NT2/D1 (cell line): ENCODE measurements around the gene MAN2A2.

ENCODE experiments used
- DNase-seq: peaks from one replicate; pipeline ENCODE4 v3.0.0-alpha.2; 2011; ENCODE audit warnings: low read depth, low spot score
- H3K27me3 ChIP-seq: 2 replicates; pipeline ENCODE4 v1.6.0; 2011; ENCODE audit warnings: mild to moderate bottlenecking; ENCODE audit not compliant: insufficient read length, insufficient read depth
- H3K36me3 ChIP-seq: 2 replicates; pipeline ENCODE4 v1.6.1; 2011; ENCODE audit warnings: mild to moderate bottlenecking, low read length, mixed read lengths; ENCODE audit not compliant: insufficient read depth, insufficient read length
- H3K4me1 ChIP-seq: 2 replicates; pipeline ENCODE4 v1.5.1; 2011; ENCODE audit not compliant: insufficient read depth, insufficient read length
- H3K4me3 ChIP-seq: 2 replicates; pipeline ENCODE4 v1.5.1; 2011; ENCODE audit warnings: low read depth; ENCODE audit not compliant: insufficient read length
- H3K9ac ChIP-seq: 2 replicates; pipeline ENCODE4 v1.6.0; 2011; ENCODE audit warnings: low read depth; ENCODE audit not compliant: insufficient read length
- H3K9me3 ChIP-seq: 2 replicates; pipeline ENCODE4 v1.5.1; 2011; ENCODE audit warnings: mild to moderate bottlenecking, low read length; ENCODE audit not compliant: insufficient read depth
- SUZ12 ChIP-seq: IDR thresholded peaks from 2 replicates; pipeline ENCODE4 v1.6.1; 2011; ENCODE audit not compliant: insufficient read length, insufficient read depth; ENCODE audit errors: extremely low read depth
- YY1 ChIP-seq: IDR thresholded peaks from 2 replicates; pipeline ENCODE4 v1.6.1; 2011; ENCODE audit not compliant: insufficient read length, insufficient read depth
- ZNF274 ChIP-seq: IDR thresholded peaks from 2 replicates; pipeline ENCODE4 v1.6.1; 2011; ENCODE audit warnings: mild to moderate bottlenecking, low read depth, low read length

MAN2A2 gene

DNA sequence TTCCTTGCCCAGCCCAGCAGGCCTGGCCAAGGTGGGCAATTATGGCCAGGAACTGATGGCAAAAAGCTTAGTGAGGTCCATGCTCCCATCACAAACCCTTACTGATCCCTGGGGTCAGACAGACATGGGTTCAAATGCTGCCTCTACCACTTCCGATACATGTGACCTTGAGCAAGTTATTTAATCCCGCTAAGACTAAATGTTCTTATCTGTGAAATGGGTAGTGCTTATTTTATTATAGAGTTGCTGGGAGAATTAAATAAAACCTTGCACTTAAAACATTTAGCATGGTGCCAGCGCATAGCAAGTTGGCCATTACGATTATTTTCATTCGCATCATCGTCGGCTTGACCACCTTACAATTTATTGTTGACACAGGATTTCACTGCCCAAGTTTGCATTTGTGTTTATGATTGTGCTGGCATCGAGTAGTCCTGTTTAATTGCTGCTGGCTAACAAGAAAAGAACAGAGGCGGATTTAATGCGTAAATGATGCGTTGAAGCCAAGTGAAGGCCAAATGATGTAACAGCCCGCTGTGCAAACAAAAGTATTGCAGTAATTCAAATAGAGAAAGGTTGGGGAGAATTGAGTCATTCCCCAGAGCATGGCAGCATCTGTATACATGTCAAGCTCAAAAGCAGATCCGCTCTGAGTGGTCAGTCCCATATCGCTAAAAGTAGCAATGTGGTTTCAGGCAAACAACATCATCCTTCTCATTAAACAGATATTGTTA lies 42.0 kb upstream of the MAN2A2 start:
- Histone ChIP-seq H3K4me1 (peaks cover 9% of the 10 kb centered on the region), H3K9ac (no peak overlapping the region), H3K27me3 (no peaks in the 10 kb centered on the region), H3K9me3 (no peaks in the 10 kb centered on the region), H3K36me3 (no peaks in the 10 kb centered on the region), H3K4me3 (no peak overlapping the region)
- DNase-seq: no peak
- TF ChIP-seq SUZ12: no peak
- TF ChIP-seq ZNF274: no peak
- no peak for TF ChIP-seq YY1

DNA sequence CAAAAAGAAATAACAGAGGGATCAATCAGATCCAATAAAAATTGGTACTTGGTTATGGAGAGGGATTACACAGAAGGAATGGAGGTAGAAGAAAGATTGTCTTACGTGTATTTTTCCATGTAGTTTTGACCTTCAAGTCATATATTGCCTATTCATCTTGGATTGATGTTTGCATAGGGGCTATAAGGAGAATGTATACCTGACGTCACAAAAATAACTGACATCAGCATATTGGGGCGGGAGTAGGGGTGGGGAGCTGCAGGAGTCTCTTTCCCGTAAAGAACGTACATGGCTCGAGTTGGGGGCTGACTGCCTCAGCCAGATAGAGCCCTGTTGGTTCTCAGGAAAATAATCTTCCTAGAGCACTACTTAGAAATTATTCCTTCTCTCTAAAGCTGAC lies 40.6 kb upstream of the MAN2A2 start:
- Histone ChIP-seq H3K27me3 (no peaks in the 10 kb centered on the region), H3K4me3 (no peak overlapping the region), H3K4me1 (peaks cover 11% of the 10 kb centered on the region), H3K9ac (no peak overlapping the region), H3K9me3 (no peaks in the 10 kb centered on the region), H3K36me3 (no peaks in the 10 kb centered on the region)
- DNase-seq: no peak
- TF ChIP-seq YY1: no peak
- no peak for TF ChIP-seq SUZ12
- no peak for TF ChIP-seq ZNF274

DNA sequence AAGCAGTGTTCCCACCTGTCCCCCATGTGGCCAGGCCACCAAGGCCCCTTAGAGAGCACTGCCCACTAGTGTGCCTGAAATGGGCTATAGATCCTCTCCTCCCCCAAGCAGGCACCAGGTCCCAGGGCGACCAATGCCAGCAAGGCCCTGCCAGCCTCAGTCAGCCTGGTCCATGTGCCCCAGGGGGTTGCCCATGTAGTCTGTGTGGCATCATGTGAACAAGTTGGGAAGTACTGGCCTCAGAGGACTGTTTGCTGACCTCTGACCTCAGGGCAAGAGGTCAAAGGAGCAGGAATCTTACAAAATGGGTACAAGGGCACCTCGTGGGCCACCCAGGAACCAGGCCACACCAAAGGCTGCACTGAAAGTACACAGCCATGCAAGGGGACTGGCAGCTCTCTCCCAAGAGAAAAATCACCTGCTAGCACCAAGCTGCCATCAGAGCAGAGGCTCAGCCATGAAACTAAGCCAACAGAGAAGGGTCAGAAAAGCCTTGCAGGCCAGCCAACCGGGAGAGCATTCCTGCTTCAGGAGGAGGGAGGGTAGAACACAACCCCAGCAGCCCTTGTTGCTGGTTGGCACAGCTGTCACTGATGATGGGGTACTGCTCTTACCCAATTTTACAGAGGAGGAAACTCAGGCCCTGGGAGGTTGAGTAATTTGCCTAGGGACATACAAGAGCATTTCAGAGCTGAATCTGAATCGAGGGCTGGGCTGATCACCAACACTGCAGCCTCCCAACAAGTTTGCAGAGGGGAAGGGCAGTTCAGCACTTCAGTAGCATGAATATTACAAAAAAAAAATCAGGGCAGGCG lies 39.9 kb upstream of the MAN2A2 start:
- H3K4me1 ChIP-seq: peaks cover 12% of the 10 kb centered on the region
- no peak overlapping the region for H3K9ac ChIP-seq

DNA sequence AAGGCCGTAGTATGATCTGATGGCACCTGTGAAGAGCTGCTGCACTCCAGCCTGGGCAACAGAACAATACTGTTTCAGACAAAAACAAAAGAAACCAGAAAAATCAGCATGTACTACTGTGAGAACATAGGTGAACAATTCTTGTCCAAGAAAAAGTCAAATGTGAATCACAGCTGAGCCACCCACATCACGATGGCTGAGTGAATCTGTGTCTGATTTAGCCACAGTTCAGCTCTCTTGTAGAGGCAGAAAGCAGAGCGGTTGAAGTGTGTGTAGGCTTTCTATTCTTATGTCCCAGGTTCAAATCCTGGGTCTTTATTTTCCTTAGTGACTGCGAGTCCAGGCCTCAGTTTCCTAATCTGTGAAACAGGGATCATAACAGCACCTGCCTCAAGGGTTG lies 39.1 kb upstream of the MAN2A2 start:
- Histone ChIP-seq H3K4me1 (peaks cover 18% of the 10 kb centered on the region), H3K27me3 (no peaks in the 10 kb centered on the region), H3K9ac (no peak overlapping the region), H3K9me3 (no peaks in the 10 kb centered on the region), H3K36me3 (no peaks in the 10 kb centered on the region), H3K4me3 (no peak overlapping the region)
- TF ChIP-seq YY1: no peak
- TF ChIP-seq ZNF274: no peak
- TF ChIP-seq SUZ12: no peak
- DNase-seq: no peak

More for the DNA sequence above, 39.9 kb upstream of the MAN2A2 start:
- no peak for DNase-seq
- Histone ChIP-seq H3K27me3 (no peaks in the 10 kb centered on the region), H3K36me3 (no peaks in the 10 kb centered on the region), H3K4me3 (no peak overlapping the region), H3K9me3 (no peaks in the 10 kb centered on the region)
- no peak for TF ChIP-seq ZNF274
- no peak for TF ChIP-seq YY1

DNA sequence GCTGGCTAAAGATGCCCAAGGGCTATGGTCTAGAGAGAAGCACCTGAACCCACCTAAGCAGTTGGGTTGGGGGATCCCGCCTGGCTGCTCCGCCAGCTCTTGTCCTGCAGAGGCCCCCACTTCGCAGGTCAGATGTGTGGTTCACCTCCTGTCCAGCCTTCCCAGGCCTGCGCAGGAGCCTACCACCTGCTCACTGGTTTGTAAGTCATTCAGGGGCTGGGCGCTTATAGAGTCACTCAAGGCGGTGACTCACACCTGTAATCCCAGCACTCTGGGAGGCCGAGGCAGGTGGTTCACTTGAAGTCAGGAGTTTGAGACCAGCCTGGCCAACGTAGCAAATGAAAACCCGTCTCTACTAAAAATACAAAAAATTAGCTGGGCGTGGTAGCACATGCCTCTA lies 38.6 kb upstream of the MAN2A2 start:
- Histone ChIP-seq H3K9me3 (no peaks in the 10 kb centered on the region), H3K27me3 (no peaks in the 10 kb centered on the region), H3K4me3 (no peak overlapping the region), H3K36me3 (no peaks in the 10 kb centered on the region), H3K9ac (no peak overlapping the region), H3K4me1 (peaks cover 20% of the 10 kb centered on the region)
- TF ChIP-seq ZNF274 (no peak), YY1 (no peak), SUZ12 (no peak)
- DNase-seq: no peak

- Histone ChIP-seq H3K4me1 (peaks cover 23% of the 10 kb centered on the region), H3K9ac (no peak overlapping the region), H3K27me3 (no peaks in the 10 kb centered on the region), H3K4me3 (no peak overlapping the region), H3K36me3 (no peaks in the 10 kb centered on the region), H3K9me3 (no peaks in the 10 kb centered on the region)
- TF ChIP-seq YY1 (no peak), ZNF274 (no peak), SUZ12 (no peak)
- DNase-seq: no peak
Observed at GRCh38 chr15:90865702-90866101, 37.4 kb upstream of the MAN2A2 start.

DNA sequence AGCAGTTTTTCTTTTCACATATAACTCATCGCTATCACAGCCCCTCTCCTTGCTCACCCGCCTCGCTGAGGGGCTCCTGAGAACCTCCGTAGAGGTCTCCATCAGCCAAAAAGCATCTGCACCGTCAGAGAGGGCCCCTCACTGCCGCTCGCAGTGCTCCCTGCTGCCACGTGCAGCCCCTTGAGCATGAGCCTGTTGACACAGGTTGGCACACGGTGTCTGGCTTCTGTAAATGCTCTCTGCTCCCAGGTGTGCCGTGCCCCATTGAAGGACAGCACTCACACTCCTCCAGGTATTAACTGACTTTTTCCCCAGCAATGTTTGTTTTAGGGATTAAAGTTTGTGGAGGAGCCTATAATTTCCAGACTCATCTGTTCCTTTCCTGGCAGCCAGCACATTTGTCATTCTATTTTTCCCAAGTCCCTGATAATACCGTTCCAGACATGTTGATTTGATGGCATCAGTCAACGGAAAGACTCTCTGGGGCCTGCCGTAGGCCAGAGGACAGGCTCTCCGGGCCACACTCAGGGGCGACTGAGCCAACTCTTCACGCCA lies 36.9 kb upstream of the MAN2A2 start:
- no peak for TF ChIP-seq ZNF274
- no peak for TF ChIP-seq SUZ12
- TF ChIP-seq YY1: no peak
- H3K4me3 ChIP-seq: no peak overlapping the region
- no peaks in the 10 kb centered on the region for H3K9me3 ChIP-seq
- H3K9ac ChIP-seq: no peak overlapping the region
- H3K36me3 ChIP-seq: no peaks in the 10 kb centered on the region
- H3K4me1 ChIP-seq: peaks cover 21% of the 10 kb centered on the region
- no peak for DNase-seq
- no peaks in the 10 kb centered on the region for H3K27me3 ChIP-seq
